Mononuclear cell (primary cell): Measurements from ENCODE around the gene GATAD2B. TPM values are rescaled to one million over a fixed set of nuclear protein-coding genes. Genes with fewer than 3 reads are reported as not detected.
A peak's percentile ranks its signal among the peaks of the same experiment; 100 is the strongest.
"Not testable (repeated sequence)": the region's sequence is repeated elsewhere in the genome, so short reads cannot be mapped to it uniquely, and the experiment has no call there.

Experiments
- H3K27me3 ChIP-seq: 2 replicates; pipeline ENCODE4 v1.6.0; 2011; ENCODE audit warnings: low read length, control low read depth; ENCODE audit not compliant: insufficient read depth
- H3K4me1 ChIP-seq: 2 replicates; pipeline ENCODE4 v1.5.1; 2011; ENCODE audit warnings: mild to moderate bottlenecking, low read length, control low read depth; ENCODE audit not compliant: insufficient read depth
- H3K4me3 ChIP-seq: 2 replicates; pipeline ENCODE4 v1.5.1; 2011; ENCODE audit warnings: mild to moderate bottlenecking, low read length, moderate library complexity
- H3K9me3 ChIP-seq: 2 replicates; pipeline ENCODE4 v1.5.1; 2011; ENCODE audit warnings: low read depth, mild to moderate bottlenecking, control low read depth, low read length
- total RNA-seq: library from RNA; depleted of rRNA; stranded (reverse); fragments of >200 nt; gene quantifications from one replicate; pipeline ENCODE4 v1.2.3, GENCODE V29; 2012

Gene GATAD2B
- total RNA-seq, 1 donor, result 15.5 TPM

DNA sequence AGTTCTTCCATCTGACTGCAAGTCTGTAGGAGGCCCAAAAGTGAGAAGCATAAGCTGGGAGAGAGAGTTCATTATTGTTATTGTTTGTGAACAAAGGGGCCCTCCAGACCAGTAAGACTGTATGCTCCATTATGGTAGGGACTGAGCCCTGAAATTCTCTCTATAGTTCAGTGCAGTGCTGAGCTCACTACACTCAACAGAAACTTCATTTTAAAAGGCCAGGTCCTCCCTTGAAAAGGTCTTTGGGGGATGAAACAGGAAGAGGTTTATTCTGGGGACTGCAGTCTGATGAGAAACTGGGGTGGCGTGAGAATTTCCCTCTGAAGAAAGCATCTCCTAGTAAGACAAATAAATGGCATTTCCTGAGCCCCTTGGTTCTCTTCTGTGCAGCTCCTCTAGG, 5.5 kb upstream of the GATAD2B start:
- H3K4me3 ChIP-seq, result no peak overlapping the region
- H3K27me3 ChIP-seq, result no peaks in the 10 kb centered on the region
- H3K9me3 ChIP-seq, result no peaks in the 10 kb centered on the region
- H3K4me1 ChIP-seq, result peaks cover 10% of the 10 kb centered on the region

DNA sequence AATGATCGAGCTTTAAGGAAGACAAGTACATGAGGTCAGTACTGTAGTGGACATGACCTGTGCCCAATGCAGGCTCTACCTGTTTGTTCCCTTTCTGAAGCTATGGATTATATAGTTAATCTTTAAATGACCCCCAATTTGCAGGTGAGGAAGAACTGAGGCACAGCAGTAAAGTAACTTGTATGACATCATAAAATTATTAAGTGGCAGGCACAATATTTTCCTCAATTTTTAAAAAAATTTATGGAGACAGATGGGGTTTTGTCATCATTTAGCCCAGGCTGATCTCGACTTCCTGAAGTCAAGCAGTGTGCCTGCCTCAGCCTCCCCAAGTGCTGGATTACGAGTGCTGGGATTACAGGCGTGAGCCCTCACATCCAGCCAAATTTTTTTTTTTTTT, 3.6 kb upstream of the GATAD2B start:
- Histone ChIP-seq H3K4me3 (no peak overlapping the region), H3K9me3 (no peaks in the 10 kb centered on the region), H3K27me3 (no peaks in the 10 kb centered on the region), H3K4me1 (peaks cover 17% of the 10 kb centered on the region)

DNA sequence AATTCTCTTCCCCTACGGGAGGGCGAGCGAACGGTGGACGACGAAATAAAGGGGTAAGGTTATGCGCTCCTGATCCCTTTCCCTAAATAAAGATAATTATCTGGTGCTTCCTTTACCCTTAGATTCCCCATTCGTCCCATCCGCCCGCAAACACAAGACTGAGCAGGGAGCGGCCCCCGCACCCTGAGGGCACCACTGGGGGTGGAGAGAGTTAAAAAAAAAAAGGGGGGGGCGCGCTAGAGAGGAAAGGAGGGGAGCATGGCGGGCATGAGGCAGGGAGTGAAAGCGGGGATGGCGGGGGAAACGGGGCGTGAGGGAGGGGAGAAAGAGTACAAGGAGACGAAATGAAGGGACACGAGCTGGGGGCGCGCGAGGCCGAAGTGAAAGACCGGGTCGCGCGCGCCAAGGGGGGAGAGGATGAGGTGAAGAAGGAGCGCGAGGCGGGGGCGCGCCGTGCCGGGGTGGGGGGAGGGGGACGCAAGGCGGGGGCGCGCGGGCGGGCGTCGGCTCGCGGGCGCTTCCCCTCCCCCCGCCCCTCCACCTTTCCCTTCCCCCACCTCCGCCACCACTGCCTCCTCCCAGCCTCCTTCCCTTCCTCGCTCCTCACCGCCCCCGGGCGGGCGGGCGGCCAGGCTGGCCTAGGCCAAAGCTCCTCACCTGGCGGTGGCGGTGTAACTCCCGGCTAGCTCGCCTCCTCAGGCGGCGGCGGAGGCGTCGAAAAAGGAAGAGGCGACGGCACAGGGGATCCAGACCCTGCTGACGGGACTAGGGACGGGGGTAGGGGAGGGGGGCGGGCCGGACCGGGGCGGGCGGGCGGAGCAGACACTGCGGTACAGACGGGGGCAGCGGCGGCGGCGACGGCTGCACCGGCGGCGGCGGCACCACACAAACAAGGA, 448 bp downstream of the GATAD2B start:
- Histone ChIP-seq H3K9me3 (no peaks in the 10 kb centered on the region), H3K27me3 (no peaks in the 10 kb centered on the region), H3K4me1 (peaks cover 45% of the 10 kb centered on the region), H3K4me3 (peak overlapping the region; percentile 54)

DNA sequence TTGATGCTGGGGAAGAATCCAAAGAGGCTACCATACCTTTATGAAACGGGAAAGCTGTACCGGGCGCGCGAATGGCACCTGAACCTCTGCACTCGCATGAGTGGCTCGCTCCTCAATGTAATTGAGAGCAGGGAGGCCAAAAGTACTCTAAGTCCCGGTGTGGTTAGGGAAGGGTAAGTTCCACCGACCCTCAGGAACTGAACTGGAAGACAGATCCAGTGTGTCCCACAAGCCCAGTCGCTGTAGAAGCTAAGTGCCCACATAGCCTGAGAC, 1.0 kb downstream of the GATAD2B start:
- H3K4me3 ChIP-seq, result peak overlapping the region; percentile 54
- peaks cover 45% of the 10 kb centered on the region for H3K4me1 ChIP-seq
- no peaks in the 10 kb centered on the region for H3K27me3 ChIP-seq
- H3K9me3 ChIP-seq, result no peaks in the 10 kb centered on the region

DNA sequence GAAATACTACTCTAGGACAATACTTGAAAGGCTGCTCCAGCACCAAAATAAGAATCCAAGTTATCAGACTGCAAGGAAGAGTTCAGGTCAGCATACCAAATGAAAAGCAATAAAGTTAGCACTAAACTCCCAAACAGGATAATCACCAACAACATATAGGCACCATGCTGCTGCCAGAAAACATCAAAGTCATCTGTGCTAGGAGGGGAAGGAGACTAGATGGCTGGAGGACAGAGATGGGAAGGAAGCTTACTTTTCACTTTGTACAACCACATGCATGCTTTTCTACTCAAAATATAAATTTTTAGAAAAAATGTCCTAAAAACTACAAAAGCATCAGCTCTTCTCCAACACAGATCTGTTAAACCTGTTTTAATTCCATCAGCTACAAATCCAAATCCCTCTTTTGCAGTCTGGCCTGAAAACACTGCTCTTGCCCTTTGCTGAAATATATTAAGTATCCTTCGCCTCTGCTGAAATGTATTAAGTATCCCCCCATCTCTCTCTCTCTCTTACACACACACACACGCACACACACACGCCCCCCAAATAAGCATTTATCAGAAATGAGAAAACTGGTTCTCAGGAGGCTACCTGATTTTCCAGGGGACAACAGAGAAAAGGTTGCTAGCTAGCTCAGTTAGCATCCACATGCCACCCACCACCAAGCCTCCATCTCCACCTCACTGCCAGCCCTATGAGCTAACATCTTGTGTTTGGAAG, 1.5 kb downstream of the GATAD2B start:
- Histone ChIP-seq H3K4me3 (peak overlapping the region; percentile 54), H3K9me3 (no peaks in the 10 kb centered on the region), H3K4me1 (peaks cover 45% of the 10 kb centered on the region), H3K27me3 (no peaks in the 10 kb centered on the region)

DNA sequence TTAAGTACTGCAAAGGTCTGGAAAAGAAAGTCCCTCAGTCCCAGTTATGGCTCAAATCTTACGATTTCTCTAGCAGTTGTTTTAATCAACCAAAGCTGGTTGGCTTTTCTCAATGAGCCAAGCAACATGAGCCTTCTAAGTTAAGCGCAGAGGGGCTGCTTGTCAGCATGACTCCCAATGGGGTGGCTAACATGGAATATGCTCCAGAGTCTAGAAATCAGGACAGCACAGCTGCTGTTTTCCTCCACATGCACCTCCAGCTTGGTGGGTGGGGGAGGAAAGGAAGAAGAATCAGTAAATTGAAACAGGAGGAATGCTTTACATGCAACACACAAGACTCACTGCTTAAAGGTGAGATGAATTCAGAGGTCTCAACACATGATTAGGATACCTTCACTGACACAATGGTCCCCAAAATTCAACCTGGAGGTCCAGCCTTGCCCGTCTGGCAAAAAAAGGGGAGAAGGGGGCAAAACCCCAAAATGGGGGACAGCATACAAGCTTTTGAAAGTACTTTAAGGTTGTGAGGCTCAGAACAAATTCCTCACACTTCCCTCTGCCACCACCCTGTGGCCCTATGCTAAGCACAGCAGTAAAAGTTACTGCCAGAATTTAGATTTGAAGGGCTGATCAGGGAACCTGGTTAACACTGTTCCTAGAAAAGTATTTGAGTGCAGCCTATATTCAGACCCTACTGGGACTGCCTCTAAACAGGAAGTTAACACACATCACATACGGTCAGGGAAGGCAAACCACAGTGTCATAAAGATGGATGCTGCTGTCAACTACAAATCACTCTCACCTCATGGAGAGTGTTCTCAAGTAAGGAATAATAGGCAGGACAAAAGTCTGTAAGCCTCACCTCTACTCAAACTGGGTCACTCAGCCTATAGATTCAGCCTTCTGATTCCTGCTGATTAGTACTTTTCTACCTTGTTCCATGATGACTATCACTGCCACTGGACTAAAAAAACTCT, 2.6 kb downstream of the GATAD2B start:
- H3K4me3 ChIP-seq, result no peak overlapping the region
- H3K27me3 ChIP-seq, result no peaks in the 10 kb centered on the region
- H3K9me3 ChIP-seq, result no peaks in the 10 kb centered on the region
- H3K4me1 ChIP-seq, result peaks cover 48% of the 10 kb centered on the region

DNA sequence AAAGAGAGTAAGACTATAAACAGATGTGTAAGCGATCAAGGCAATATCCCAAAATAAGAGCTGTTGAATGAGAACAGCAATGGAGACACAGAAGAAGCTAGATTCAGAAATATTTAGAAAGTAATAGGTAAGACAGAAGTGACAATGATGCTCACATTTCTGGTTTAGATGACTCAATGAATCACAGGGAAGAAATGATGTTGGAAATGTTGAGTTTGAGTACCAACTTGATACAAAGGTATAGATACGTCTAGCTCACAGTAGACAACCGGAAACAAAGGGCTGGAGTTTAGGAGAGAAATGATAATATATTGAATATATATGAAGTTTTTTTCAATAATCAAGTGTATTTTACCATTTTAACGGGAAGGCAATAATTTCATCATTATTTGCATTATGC, 6.5 kb downstream of the GATAD2B start:
- H3K9me3 ChIP-seq, result no peaks in the 10 kb centered on the region
- H3K4me1 ChIP-seq, result peaks cover 38% of the 10 kb centered on the region
- H3K4me3 ChIP-seq, result no peak overlapping the region
- H3K27me3 ChIP-seq, result no peaks in the 10 kb centered on the region

DNA sequence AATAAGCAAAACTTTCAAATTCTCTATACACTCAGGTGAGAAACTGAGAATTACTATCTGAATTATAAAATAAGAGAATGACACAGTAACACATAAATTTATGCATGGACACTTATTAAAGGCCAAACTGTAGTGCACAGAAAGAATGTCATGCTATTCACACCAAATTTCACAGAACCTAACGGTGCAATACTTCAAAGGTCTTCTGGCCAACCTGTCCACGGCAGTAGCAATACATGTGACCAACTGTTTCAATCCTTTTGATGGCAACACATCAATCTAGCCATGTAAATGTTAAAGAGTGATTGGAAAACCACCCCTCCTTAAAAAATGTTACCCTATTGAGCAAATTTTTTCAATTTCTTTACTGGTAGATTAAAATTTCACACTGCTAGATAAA, 10.4 kb downstream of the GATAD2B start:
- Histone ChIP-seq H3K4me1 (peaks cover 11% of the 10 kb centered on the region), H3K4me3 (no peak overlapping the region), H3K27me3 (no peaks in the 10 kb centered on the region), H3K9me3 (no peaks in the 10 kb centered on the region)

DNA sequence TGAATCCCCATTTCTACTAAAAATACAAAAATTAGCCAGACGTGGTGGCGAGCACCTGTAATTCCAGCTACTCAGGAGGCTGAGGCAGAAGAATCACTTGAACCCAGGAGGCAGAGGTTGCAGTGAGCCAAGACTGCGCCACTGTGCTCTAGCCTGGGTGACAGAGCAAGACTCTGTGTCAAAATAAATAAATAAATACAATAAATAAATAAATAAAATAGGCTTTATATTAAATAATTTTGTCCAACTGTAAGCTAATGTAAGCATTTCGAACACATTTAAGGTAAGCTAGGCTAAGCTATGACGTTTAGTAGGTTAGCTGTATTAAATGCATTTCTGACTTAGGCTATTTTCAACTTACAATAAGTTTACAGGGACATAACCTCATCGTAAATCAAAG, 12.2 kb downstream of the GATAD2B start:
- not testable (repeated sequence) for H3K27me3 ChIP-seq, H3K4me3 ChIP-seq, H3K9me3 ChIP-seq
- peaks cover 12% of the 10 kb centered on the region for H3K4me1 ChIP-seq

DNA sequence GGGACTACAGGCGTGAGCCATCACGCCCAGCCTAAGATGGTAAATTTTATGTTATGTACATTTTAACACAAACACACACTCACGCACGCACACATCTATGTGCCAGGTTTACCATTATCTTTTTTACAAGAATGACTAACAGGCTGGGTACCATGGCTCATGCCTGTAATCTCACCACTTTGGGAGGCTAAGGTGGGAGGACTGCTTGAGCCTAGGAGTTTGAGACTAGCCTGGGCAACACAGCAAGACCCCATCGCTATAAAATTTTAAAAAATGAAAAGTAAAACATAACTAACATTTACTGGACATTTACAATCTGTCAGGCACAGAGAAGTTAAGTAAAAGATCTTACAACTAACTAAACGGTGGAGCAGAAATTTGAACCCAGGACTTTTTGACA, 14.7 kb downstream of the GATAD2B start:
- Histone ChIP-seq H3K27me3 (no peaks in the 10 kb centered on the region), H3K4me1 (peaks cover 7% of the 10 kb centered on the region), H3K9me3 (no peaks in the 10 kb centered on the region), H3K4me3 (no peak overlapping the region)

DNA sequence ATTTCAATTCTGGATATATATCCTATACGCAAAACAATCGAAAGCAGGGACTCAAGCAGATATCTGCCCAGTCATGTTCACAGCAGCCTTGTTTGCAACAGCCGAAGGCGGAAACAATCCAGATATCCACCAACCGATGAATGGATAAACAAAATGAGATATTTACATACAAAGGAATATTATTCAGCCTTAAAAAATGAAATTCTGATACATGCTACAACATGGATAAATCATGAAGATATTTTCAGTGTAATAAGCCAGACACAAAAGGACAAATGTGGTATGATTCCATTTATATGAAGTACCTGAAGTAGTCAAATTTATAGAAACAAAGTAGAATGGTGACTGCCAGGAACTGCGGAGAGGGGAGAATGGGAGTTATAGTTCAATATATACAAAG, 15.6 kb downstream of the GATAD2B start:
- no peaks in the 10 kb centered on the region for H3K9me3 ChIP-seq
- peaks cover 6% of the 10 kb centered on the region for H3K4me1 ChIP-seq
- H3K4me3 ChIP-seq, result no peak overlapping the region
- no peaks in the 10 kb centered on the region for H3K27me3 ChIP-seq

DNA sequence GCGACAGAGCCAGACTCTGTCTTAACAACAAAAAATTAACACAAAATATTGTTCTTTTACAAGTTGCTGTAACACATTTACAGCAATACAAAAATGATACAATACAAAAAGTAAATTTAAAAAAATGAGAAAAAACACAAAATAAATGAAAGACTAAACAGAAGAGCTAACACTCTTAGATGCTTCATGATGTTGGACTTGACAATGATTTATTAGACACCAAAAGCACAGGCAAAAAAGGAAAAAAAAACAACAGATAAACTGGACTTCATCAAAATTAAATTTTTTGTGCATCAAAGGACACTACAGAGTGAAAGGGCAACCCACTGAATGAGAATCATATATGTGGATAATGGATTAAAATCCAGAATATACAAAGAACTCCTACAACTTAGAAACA, 16.4 kb downstream of the GATAD2B start:
- peaks cover 6% of the 10 kb centered on the region for H3K4me1 ChIP-seq
- no peak overlapping the region for H3K4me3 ChIP-seq
- H3K9me3 ChIP-seq, result no peaks in the 10 kb centered on the region
- H3K27me3 ChIP-seq, result no peaks in the 10 kb centered on the region

DNA sequence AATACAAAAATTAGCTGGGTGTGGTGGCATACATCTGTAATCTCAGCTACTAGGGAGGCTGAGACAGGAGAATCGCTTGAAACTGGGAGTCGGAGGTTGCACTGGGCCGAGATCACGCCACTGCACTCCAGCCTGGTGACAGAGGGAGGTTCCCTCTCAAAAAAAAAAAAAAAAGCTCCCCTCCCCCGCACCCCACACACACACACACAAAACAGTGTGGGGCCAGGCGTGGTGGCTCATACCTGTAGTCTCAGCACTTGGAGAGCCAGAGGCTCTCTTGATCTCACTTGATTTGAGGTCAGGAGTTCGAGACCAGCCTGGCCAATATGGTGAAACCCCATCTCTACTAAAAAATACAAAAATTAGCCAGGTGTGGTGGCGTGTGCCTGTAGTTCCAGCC, 16.9 kb downstream of the GATAD2B start:
- H3K4me3 ChIP-seq, H3K9me3 ChIP-seq, H3K27me3 ChIP-seq, H3K4me1 ChIP-seq: not testable (repeated sequence)

DNA sequence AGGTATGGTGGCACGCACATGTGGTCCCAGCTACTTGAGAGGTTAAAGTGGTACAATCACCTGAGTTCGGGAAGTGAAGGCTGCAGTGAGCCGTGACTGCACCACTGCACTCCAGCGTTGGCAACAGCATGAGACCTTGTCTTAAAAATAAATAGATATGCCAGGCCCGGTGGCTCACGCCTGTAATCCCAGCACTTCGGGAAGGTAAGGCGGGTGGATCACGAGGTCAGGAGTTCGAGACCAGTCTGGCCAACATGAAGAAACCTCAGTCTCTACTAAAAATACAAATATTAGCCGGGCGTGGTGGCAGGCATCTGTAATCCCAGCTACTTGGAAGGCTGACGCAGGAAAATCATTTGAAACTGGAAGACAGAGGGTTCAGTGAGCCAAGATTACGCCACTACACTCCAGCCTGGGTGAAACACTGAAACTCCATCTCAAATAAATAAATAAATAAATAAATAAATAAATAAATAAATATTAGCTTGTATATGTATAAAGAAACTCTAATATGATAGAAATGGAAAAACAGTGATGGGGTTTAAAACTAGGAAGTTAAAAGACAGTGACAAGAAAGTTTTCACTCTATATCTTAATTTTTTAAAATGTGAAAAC, 18.8 kb downstream of the GATAD2B start:
- H3K9me3 ChIP-seq, result no peaks in the 10 kb centered on the region
- H3K4me3 ChIP-seq, result no peak overlapping the region
- peaks cover 6% of the 10 kb centered on the region for H3K4me1 ChIP-seq
- H3K27me3 ChIP-seq, result no peaks in the 10 kb centered on the region

DNA sequence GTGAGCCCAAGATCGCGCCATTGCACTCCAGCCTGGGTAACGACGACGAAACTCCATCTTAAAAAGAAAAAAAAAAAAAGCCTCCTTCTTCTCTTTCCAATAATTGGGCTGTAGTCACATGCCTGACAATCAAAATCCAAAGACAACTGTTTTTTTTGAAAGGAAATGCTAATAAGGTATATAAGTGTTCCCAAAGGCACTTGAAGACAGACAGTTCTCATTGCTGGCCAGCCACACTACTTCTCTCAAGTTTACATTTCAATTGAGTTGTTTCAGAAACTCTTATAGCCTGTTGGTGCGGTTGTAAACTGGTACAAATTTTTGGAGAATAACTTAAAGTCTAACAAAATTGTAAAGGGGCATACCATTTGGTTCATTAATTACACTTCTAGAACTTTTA, 23.3 kb downstream of the GATAD2B start:
- Histone ChIP-seq H3K4me3 (no peak overlapping the region), H3K4me1 (peaks cover 6% of the 10 kb centered on the region), H3K27me3 (no peaks in the 10 kb centered on the region), H3K9me3 (no peaks in the 10 kb centered on the region)
